ENCODE results near the gene SIGLEC10. TPM values are rescaled to one million over a fixed set of nuclear protein-coding genes. Genes with fewer than 3 reads are reported as not detected.

SIGLEC10 gene
- total RNA-seq, 3 donors from 2014 or later (not counting 1 experiment from before 2014, with no cell fraction given) = 1.7 to 28.9 (median 6.6) TPM

DNA sequence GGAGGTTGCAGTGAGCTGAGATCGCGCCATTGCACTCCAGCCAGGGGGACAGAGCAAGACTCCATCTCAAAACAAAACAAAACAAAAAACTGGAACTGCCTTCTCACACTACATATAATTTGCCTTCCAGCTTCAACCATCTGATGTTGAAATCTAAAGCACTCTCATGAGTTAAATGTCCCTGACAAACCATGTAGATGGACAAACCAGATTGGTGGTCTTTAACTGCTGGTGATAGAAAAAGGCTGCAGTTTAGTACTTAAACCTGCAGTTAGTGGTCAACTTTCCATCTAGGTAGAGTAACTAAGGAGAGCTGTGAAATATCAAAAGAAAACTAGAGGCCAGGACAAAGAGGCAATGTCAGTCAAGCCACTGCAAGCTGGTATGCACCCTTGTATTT is 21.3 kb downstream of the SIGLEC10 start:
- no peaks in the 10 kb centered on the region for H3K9me3 Mint-ChIP-seq
- peaks cover 45% of the 10 kb centered on the region for H3K4me1 ChIP-seq (ENCODE audit: control insufficient read depth, insufficient read depth, low read length)
- H3K27me3 Mint-ChIP-seq (ENCODE audit: low read depth in 2 of 2) = no peaks in the 10 kb centered on the region
- TF ChIP-seq, protein P1, sequence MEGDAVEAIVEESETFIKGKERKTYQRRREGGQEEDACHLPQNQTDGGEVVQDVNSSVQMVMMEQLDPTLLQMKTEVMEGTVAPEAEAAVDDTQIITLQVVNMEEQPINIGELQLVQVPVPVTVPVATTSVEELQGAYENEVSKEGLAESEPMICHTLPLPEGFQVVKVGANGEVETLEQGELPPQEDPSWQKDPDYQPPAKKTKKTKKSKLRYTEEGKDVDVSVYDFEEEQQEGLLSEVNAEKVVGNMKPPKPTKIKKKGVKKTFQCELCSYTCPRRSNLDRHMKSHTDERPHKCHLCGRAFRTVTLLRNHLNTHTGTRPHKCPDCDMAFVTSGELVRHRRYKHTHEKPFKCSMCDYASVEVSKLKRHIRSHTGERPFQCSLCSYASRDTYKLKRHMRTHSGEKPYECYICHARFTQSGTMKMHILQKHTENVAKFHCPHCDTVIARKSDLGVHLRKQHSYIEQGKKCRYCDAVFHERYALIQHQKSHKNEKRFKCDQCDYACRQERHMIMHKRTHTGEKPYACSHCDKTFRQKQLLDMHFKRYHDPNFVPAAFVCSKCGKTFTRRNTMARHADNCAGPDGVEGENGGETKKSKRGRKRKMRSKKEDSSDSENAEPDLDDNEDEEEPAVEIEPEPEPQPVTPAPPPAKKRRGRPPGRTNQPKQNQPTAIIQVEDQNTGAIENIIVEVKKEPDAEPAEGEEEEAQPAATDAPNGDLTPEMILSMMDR (IDR thresholded peaks at IDR 0.05) = no peak
- no peak overlapping the region for H3K27ac ChIP-seq (ENCODE audit: low read length)
- intact Hi-C loops (cut with micrococcal nuclease) = no loop called here
- no peaks in the 10 kb centered on the region for H3K36me3 Mint-ChIP-seq
- no peaks in the 10 kb centered on the region for H3K9me3 ChIP-seq (ENCODE audit: control insufficient read depth, insufficient read depth, low read length)
- H3K4me3 Mint-ChIP-seq = peak overlapping the region; percentile 28
- H3K27me3 ChIP-seq (ENCODE audit: control insufficient read depth, insufficient read depth, low read length) = no peaks in the 10 kb centered on the region
- DNase-seq = no peak
- H3K36me3 ChIP-seq (ENCODE audit: control insufficient read depth, insufficient read depth, low read length) = no peaks in the 10 kb centered on the region
- WGBS (ENCODE audit: insufficient coverage) = 100% methylated on average over 2 of the region's 2 CpGs
- no peak for ATAC-seq
- H3K4me1 Mint-ChIP-seq = peaks cover 61 to 76% of the 10 kb centered on the region in 2 donors
- H3K27ac Mint-ChIP-seq = peak overlapping the region; percentile 96 to 97
- H3K4me3 ChIP-seq (ENCODE audit: low read length) = no peak overlapping the region

DNA sequence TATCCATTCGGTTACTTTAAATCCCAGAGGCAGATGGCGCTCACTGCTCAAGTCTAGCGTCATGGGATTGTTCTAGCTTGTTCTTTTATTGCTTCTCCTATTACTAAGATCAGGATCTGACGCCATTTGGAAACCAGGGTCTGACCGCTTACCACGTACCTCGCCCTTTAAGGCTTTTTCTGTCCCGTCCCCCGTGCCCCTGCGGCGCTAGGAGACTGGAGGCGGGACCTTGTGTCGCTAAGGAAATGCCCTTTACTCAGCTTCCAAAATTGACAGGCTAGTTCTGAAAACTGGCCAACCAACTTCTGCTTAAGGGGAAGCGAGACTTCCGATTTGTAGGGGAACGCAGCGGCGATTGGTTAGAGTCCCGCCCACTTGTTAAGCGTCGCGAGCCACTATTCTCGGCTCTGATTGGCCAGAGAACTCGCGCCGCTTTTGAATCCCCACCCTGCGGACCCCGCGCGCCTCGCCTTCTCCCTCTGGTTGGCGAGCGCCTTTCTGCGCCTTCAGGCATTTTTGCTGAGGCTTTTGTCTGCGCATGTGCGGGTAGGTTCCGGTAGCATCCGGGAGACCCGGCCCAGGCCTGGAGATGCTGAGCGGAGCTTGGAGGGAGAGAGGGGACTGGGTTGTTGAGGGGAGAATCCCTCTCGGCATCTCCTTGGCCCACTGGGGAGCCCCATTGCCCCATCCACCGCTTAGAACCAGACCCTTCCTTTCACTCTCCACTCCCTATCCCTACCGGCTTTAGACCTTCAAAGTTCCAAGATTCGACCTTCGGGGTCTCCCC is 23.2 kb downstream of the SIGLEC10 start:
- peak; percentile 77 to 92 (median 85) for ATAC-seq
- Mint-ChIP-seq H3K4me3 (peak overlapping the region; percentile 90), H3K4me1 (peaks cover 66 to 84% of the 10 kb centered on the region in 2 donors), H3K36me3 (no peaks in the 10 kb centered on the region), H3K9me3 (no peaks in the 10 kb centered on the region), H3K27ac (peak overlapping the region; percentile 96 to 97), H3K27me3 (ENCODE audit: low read depth in 2 of 2) (no peaks in the 10 kb centered on the region)
- intact Hi-C loops (cut with micrococcal nuclease) = loop anchor here (1.0 kb wide), 1 partner anchor 22 kb away; the partner anchor contains the start of gene NKG7
- Histone ChIP-seq H3K27me3 (ENCODE audit: control insufficient read depth, insufficient read depth, low read length) (no peaks in the 10 kb centered on the region), H3K36me3 (ENCODE audit: control insufficient read depth, insufficient read depth, low read length) (no peaks in the 10 kb centered on the region), H3K4me3 (ENCODE audit: low read length) (peak overlapping the region; percentile 49), H3K4me1 (ENCODE audit: control insufficient read depth, insufficient read depth, low read length) (peaks cover 64% of the 10 kb centered on the region), H3K27ac (ENCODE audit: low read length) (peak overlapping the region; percentile 79), H3K9me3 (ENCODE audit: control insufficient read depth, insufficient read depth, low read length) (no peaks in the 10 kb centered on the region)
- peak; percentile 91 to 95 for DNase-seq
- WGBS (ENCODE audit: insufficient coverage) = 3% methylated on average over 45 of the region's 45 CpGs
- TF ChIP-seq, protein P1 (IDR thresholded peaks at IDR 0.05) = no peak

DNA sequence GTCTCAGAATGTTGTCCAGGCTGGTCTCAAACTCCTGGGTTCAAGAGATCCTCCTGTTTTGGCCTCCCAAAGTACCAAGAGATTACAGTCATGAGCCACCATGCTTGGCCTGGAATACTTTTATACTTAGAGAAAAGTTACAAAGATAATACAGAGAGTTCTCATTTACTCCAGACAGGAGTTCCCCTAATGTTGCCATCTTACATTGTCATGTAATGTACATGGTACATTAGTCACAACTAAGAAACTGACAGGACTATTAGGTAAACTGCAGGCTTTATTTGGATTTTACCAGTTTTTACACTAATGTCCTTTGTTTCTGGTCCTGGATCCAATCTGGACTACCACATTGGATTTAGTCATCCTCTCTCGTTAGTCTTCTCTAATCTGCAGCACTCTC is 24.7 kb downstream of the SIGLEC10 start:
- Mint-ChIP-seq H3K27ac (peak overlapping the region; percentile 74 to 76), H3K9me3 (no peaks in the 10 kb centered on the region), H3K27me3 (ENCODE audit: low read depth in 2 of 2) (no peaks in the 10 kb centered on the region), H3K36me3 (no peaks in the 10 kb centered on the region), H3K4me1 (peaks cover 72 to 85% of the 10 kb centered on the region in 2 donors), H3K4me3 (peak overlapping the region; percentile 53)
- no peaks in the 10 kb centered on the region for H3K36me3 ChIP-seq (ENCODE audit: control insufficient read depth, insufficient read depth, low read length)
- no peaks in the 10 kb centered on the region for H3K27me3 ChIP-seq (ENCODE audit: control insufficient read depth, insufficient read depth, low read length)
- TF ChIP-seq, protein P1 (IDR thresholded peaks at IDR 0.05) = no peak
- DNase-seq (no peak), ATAC-seq (no peak)
- H3K27ac ChIP-seq (ENCODE audit: low read length) = no peak overlapping the region
- no peaks in the 10 kb centered on the region for H3K9me3 ChIP-seq (ENCODE audit: control insufficient read depth, insufficient read depth, low read length)
- peaks cover 76% of the 10 kb centered on the region for H3K4me1 ChIP-seq (ENCODE audit: control insufficient read depth, insufficient read depth, low read length)
- no CpG with 5 or more reads among the region's 1 CpG for WGBS (ENCODE audit: insufficient coverage)
- H3K4me3 ChIP-seq (ENCODE audit: low read length) = no peak overlapping the region
- intact Hi-C loops (cut with micrococcal nuclease) = no loop called here
